D341Med (cell line): ENCODE results near the gene ATG16L2.
"Not testable (repeated sequence)": the region's sequence is repeated elsewhere in the genome, so short reads cannot be mapped to it uniquely, and the experiment has no call there.

Experiments
- DNase-seq: peaks from one replicate; pipeline ENCODE4 v3.0.0; 2012; ENCODE audit warnings: low spot score

ATG16L2 gene

GRCh38 chr11:72806378-72806777 is 7.8 kb upstream of the ATG16L2 start:
- DNase-seq = not testable (repeated sequence)

DNA sequence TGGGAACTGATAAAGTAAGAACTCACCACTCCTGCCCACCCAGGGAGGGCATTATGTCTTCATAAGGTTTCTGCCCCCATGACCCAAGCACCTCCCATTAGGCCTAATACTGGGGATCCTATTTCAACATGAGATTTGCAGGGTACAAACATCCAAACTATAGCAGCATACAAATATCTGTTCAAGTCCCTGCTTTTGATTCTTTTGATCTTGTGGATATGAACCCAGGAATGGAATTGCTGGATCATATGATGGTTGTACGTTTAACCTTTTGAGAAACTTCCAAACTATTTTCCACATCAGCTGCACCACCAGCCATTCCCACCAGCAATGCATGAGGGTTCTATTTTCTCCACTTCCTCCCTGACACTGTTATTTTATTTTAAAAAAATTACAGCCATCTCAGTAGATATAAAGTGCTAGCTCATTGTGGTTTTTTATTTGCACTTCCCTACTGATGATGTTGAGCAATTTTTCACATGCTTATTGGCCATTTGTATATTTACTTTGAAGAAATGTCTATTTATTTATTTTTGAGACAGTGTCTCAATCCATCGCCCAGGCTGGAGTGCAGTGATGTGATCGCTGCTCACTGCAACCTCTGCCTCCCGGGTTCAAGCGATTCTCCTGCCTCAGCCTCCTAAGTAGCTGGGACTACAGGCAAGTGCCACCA is 7.1 kb upstream of the ATG16L2 start:
- no peak for DNase-seq

DNA sequence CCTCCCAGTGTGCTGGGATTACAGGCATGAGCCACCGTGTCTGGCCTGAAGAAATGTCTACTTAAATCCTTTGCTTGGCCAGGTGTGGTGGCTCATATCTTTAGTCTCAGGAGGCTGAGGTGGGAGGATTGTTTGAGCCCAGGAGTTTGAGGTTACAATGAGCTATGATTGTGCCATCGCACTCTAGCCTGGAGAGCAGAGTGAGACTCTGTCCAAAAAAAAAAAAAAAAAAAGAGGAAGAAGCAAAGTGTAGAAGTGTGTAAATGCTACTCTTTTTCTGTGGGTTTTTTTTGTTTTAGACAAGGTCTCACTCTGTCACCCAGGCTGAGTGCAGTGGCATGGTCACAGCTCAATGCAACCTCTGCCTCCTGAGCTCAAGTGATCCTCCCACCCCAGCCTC is 6.4 kb upstream of the ATG16L2 start:
- DNase-seq = no peak

DNA sequence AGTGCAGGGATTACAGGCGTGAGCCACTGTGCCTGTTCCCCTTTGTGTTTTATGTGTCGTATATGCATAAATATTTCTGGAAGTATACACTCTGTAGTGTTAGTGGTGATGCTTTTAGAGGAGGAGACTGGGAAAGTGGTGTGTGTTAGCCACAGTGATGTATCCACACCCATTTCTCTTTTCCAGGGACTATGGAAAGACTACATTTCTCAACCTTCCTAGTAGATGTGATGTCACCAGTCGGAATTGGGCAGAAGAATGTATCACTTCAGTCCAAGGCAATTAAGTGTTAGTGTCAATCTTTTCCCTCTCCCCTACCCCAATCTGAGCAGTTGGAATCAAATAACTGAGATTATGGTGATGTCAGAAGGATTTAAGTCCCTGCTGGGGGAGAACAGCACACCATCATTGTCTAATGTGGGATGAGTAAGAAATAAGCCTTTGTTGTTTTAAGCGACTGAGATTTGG is 5.8 kb upstream of the ATG16L2 start:
- DNase-seq = no peak

DNA sequence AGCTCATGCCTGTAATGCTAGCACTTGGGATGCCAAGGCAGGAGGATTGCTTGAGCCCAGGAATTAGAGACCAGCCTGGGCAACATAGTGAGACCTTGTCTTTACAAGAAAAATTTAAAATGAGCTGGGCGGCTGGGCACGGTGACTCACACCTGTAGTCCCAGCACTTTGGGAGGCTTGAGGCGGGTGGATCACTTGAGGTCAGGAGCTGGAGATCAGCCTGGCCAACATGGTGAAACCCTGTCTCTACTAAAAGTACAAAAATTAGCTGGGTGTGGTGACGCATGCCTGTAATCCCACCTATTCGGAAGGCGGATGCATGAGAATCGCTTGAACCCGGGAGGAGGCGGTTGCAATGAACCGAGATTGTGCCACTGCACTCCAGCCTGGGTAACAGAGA is 2.5 kb upstream of the ATG16L2 start:
- not testable (repeated sequence) for DNase-seq

- no peak for DNase-seq
These were observed 1.6 kb upstream of the ATG16L2 start for GRCh38 chr11:72812604-72812966.

GRCh38 chr11:72812967-72813739 is 1.1 kb upstream of the ATG16L2 start:
- peak; percentile 64 for DNase-seq

GRCh38 chr11:72813740-72814285 is 398 bp upstream of the ATG16L2 start:
- peak; percentile 87 for DNase-seq

DNA sequence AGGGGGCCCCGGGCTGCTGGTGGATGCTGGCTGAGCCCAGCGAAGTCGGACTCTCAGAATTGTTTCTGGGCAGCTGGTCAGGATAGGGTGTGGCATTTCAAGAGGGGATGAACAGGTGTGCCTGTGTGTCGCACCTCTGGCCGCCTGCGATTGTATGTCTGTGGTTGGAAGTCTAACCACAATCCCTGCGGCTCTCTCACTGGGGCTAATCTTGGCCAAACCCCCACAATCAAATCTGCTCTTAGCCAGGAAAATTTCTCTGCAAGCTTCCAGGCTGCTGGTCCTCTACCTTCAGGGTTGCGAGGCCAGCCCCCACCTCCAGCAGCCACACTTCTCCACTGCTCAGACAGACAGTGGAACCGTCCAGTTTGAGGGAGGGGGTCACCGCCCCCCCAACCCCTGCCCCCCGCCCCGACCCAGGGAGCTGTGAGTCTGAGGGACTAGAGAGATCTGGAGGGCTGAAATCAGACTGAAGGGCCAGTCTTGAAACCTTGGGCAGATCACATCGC is 953 bp downstream of the ATG16L2 start:
- no peak for DNase-seq

- no peak for DNase-seq
These were observed 2.3 kb downstream of the ATG16L2 start for GRCh38 chr11:72816404-72816990.

GRCh38 chr11:72817966-72818365 is 3.8 kb downstream of the ATG16L2 start:
- no peak for DNase-seq

- no peak for DNase-seq
These were observed 4.8 kb downstream of the ATG16L2 start for GRCh38 chr11:72818971-72819370.

DNA sequence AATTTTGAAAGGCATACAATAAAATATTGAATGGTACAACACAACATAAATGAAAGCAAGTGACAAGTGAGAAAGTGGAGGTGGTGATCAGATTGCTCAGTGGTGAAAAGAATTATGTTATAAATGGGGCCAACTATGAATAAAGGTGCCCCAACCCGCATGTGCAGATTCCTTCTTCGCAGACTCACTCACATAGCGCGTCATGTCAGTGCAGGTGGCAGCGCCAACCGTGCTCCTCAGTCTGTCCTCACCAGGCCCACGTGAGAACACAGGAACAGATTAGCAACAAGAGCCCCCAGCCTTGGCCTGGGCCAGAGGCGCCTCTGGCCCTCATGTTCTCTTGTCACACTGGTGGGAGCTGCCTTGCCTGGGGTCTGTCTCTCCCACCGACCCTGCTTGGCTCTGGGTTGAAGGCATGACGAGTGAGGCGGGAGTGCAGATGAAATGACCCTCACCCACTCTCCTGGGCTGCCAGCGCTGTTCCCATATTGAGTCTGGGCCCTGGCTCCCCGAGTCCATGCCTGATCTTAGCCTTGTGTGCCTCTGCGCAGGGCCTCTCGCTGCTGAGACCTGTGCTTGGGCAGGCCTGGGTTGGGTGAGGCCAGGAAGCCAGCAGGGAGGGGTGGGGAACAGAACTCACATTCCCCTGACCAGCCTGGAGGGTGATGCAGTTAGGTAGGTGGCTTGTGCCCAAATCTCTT is 6.4 kb downstream of the ATG16L2 start:
- no peak for DNase-seq

DNA sequence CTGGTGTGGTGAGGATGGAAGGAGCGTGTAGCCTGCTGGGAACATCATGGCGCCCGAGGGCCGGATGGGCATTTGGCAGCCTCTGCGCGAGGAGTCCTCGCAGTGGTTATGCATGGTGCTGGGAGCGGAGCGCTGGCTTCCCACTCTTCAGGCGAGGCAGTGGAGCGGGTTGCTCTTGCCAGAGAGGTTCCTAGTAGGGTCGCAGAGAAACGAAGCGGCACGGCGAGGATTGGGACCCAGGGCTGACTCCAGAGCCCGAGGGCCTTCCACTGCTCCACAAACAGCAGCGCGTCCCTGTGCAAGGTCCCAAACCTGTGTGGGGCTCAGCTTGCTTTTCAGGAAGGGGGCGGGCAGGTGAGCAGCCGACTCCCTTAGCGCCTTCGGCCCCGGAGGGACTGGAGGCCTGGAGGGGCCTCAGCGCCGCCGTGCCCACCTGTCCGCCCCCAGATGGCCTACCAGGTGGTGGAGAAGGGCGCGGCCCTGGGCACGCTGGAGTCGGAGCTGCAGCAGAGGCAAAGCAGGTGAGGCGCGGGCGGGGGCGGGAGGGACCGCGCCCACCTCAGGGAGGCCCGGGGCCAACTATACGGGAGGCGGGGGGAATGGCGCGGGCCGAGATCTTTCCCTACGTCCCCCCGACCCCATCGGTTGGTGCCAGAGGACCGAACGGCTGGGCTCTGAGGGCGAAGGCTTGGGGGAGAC is 7.2 kb downstream of the ATG16L2 start:
- no peak for DNase-seq

DNA sequence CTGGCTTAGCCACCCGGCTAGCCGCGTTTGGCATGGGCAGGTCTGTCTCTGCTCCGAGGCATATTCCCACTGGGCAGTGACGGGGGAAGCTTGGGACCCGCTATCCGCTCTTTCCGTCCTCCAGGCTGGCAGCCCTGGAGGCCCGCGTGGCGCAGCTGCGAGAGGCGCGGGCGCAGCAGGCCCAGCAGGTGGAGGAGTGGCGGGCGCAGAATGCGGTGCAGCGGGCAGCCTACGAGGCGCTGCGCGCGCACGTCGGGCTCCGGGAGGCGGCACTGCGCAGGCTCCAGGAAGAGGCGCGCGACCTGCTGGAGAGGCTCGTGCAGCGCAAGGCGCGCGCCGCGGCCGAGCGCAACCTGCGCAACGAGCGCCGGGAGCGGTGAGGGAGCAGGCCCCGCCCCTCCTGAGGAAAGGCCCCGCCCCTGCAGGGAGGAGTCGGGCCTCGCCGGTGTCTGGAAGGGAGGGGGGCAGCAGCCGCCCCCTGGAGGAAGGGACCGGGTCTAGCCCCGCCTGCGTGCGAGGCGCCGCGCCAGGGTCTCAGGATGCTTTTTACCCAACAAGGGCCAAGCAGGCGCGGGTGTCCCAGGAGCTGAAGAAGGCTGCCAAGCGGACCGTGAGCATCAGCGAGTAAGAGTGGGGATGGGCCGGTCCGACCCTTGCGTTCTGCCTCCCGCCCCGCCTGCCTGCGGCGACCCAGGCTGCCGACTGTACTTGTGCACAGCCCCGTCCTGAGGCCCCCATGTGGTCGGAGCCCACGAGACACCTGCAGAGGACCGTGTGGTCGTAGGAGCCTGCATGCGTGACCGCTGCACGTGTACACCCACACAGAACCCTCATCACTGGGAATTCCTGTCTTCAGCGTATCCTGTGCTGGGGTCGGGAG is 7.9 kb downstream of the ATG16L2 start:
- DNase-seq = peak; percentile 98

GRCh38 chr11:72823105-72823804 is 9.0 kb downstream of the ATG16L2 start:
- no peak for DNase-seq

GRCh38 chr11:72824020-72824419 is 9.8 kb downstream of the ATG16L2 start:
- no peak for DNase-seq

DNA sequence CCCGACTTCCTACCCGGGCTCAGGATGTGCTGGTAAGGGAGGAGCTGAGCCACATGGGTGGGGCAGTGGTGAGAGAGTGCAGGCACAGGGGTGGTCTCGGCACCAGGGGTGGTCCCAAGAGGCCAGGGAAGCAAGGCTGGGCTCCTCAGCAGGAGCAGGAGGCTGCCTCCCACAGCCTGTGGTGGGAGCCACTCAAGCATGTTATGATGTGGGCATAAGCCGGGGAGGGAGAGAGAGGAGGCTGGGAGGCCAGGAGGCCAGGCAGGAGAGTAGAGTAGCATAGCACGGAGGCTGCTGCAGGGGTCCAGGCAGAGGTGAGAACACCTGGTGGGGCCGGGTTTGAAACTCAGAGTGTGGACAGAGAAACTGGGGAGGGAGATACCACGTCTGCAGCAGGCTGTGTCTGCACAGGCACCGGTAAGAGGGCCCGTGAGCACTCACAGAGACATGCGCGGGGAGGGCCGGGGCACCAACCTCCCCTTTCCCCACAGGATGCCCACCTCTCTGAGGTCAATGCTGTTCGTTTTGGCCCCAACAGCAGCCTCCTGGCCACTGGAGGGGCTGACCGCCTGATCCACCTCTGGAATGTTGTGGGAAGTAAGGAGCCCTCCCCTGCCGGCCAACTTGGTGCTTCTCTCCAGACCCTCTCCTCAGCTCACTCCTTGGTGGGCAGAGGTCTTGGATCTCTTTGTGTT is 10.7 kb downstream of the ATG16L2 start:
- no peak for DNase-seq

DNA sequence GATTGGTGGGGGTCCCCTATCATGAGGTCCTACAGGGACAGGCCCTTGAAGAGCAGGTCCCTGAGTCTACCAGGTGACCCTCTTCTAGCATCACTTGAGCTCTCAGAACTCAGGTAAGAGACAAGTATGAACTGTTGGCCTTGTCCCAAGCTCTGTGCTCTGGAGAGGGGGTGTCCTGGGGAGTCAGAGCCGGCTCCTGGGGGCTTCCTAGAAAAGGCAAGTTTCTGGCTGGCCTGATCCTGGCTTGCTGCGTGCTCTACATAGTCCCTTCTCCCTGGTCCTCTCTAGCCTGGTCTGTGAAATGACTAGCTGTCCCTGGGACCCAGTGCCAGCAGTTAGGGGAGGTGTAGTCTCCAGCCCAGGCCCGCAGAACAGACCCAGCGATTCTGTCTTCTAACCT is 11.4 kb downstream of the ATG16L2 start:
- no peak for DNase-seq
